WI38 (cell line): ENCODE results near the gene TSC2.

Experiments
- H3K4me3 ChIP-seq: 2 replicates; pipeline ENCODE4 v1.5.1; 2011; ENCODE audit warnings: low read depth, mild to moderate bottlenecking, control low read depth, low read length
- TF ChIP-seq, protein P1 (sequence below): IDR thresholded peaks from 2 replicates; pipeline ENCODE4 v1.5.1; 2012; ENCODE audit warnings: low read depth, mild to moderate bottlenecking, control low read depth, low read length

TSC2 gene

DNA sequence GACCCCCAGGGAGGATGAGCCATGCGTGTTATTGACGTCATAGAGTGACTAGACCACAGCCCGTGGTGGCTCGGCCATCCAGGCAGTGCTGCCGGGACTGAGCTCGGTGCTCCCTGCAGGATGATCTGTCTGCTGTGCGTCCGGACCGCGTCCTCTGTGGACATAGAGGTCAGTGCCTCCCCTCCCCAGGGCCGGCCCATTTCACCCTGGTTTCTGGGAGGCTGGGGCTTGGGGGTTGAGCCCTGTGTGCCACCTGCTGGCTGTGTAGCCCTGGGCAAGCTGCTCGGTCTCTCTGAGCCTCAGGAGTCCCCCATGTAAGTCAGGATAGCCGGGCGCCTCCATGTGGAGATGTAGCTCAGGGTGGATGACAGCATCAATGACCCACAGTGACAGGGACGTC lies 8.3 kb downstream of the TSC2 start:
- TF ChIP-seq, protein P1, sequence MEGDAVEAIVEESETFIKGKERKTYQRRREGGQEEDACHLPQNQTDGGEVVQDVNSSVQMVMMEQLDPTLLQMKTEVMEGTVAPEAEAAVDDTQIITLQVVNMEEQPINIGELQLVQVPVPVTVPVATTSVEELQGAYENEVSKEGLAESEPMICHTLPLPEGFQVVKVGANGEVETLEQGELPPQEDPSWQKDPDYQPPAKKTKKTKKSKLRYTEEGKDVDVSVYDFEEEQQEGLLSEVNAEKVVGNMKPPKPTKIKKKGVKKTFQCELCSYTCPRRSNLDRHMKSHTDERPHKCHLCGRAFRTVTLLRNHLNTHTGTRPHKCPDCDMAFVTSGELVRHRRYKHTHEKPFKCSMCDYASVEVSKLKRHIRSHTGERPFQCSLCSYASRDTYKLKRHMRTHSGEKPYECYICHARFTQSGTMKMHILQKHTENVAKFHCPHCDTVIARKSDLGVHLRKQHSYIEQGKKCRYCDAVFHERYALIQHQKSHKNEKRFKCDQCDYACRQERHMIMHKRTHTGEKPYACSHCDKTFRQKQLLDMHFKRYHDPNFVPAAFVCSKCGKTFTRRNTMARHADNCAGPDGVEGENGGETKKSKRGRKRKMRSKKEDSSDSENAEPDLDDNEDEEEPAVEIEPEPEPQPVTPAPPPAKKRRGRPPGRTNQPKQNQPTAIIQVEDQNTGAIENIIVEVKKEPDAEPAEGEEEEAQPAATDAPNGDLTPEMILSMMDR: peak; percentile 29; the same call in 1 of the 2 replicates
- H3K4me3 ChIP-seq: no peak overlapping the region

DNA sequence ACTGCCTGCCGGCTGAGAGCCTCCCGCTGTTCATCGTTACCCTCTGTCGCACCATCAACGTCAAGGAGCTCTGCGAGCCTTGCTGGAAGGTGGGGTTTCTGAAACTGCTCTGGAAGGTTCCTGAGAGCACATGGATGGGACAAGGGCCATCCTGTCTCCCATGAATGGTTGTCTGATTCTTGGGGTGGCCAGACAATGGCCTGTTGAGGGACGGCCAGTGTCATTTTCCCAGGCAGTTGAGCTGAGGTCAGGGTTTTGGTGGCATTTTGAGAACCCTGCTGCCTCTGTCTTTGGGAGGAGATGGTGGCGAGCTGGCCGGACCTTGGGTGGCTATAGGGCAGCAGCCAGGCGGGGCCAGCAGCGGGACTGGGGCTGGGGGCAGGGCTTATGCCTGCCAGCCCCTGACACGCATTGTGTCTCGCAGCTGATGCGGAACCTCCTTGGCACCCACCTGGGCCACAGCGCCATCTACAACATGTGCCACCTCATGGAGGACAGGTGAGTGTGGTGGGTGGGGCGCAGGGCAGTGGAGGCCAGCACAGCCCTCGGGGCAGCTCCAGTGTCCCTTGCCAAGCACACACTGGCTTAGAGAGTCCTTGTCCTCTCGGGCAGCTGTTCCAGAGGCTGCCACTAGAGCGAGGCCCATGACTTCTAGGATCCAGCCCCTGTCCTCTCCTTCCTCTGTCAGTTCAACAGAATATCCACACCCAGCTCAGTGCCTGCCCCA lies 9.1 kb downstream of the TSC2 start:
- TF ChIP-seq, protein P1: peak; percentile 32
- H3K4me3 ChIP-seq: no peak overlapping the region

DNA sequence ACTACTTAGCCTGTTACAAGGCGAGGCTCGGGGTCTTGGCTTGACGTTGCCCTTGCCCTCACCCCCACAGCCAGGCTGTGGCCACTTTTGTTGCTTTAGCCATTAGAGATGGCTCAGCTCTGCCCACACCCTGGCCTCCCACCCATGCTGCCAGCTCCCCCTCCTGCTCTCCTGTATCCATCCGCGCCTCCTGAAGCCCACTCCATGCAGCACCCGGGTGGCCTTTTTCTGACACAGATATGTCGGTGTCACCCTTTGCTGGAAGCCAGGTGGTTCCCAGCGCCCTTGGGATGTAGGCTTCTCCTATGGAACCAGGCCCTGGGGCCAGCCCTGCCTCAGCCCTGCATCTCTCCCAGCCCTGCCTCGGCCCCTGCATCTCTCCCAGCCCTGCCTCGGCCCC lies 9.7 kb downstream of the TSC2 start:
- TF ChIP-seq, protein P1: no peak
- H3K4me3 ChIP-seq: no peak overlapping the region

DNA sequence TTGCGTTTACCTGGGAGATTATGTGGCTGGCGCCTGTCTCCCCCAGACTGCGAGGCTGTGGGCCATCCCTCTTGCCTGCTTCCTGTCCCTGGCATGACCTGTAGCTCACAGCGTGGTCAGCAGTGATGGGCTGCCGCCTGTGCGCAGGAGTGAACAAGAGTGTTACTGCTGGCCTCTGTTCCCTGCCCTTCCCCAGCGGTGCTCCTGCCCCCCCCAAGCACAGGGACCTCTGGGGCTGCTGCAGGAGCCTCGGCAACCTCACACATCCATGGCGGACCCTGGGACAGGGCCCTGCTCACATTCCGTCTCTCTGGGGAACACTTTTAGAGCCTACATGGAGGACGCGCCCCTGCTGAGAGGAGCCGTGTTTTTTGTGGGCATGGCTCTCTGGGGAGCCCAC lies 10.6 kb downstream of the TSC2 start:
- no peak overlapping the region for H3K4me3 ChIP-seq

DNA sequence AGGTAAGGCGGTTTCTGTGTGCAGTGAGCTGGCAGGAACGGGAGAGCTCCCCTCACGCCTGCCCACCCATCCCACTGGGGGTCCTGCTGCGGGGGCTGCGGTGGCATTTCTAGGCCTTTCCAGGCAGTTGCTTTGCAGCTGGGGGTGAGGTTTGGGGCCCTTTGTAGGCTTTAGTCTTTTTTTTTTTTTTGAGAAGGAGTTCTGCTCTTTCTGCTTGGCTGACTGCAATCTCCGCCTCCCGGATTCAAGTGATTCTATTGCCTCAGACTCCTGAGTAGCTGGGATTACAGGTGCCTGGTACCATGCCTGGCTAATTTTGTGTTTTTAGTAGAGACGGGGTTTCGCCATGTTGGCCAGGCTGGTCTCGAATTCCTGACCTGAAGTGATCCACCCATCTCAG lies 11.1 kb downstream of the TSC2 start:
- TF ChIP-seq, protein P1: no peak
- no peak overlapping the region for H3K4me3 ChIP-seq

More for the DNA sequence above, 10.6 kb downstream of the TSC2 start:
- TF ChIP-seq, protein P1: no peak

DNA sequence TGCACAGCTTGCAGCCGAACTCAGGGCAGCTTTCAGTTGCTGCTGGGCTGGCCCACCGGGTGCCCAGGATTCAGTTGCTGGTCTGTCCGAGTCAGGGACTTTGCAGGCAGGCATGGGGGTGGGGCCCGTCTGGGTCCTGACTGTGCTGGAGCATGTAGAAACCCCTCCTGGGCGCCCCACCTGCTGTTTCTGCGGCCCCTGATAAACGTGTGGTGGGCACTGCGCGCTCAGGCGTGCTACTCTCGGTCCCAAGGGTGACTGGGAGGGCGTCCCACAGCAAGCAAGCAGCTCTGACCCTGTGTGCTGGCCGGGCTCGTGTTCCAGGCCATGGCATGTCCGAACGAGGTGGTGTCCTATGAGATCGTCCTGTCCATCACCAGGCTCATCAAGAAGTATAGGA lies 12.6 kb downstream of the TSC2 start:
- no peak overlapping the region for H3K4me3 ChIP-seq
- TF ChIP-seq, protein P1: no peak

DNA sequence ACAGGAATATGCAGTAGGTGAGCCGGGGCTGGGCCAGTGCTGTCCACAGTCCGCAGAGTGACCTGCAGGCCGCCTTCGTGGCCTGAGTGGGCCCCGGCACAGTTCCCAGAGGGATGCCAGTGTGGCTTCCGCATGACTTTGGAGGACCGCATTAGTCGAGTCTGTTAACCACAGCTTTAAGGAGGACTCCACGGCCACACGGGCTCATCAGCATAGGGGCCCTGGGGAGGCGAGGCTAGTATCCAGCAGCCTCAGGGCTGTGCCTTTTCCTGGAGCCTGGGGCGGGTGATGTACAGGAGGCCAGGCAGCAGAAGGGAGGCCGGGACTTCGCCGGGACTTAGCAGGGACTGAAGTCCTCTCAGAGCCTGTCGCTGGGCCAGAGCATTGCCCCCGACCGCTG lies 13.2 kb downstream of the TSC2 start:
- TF ChIP-seq, protein P1: no peak
- H3K4me3 ChIP-seq: no peak overlapping the region
